ENCODE data around the gene ARHGAP10.

Gene ARHGAP10

DNA sequence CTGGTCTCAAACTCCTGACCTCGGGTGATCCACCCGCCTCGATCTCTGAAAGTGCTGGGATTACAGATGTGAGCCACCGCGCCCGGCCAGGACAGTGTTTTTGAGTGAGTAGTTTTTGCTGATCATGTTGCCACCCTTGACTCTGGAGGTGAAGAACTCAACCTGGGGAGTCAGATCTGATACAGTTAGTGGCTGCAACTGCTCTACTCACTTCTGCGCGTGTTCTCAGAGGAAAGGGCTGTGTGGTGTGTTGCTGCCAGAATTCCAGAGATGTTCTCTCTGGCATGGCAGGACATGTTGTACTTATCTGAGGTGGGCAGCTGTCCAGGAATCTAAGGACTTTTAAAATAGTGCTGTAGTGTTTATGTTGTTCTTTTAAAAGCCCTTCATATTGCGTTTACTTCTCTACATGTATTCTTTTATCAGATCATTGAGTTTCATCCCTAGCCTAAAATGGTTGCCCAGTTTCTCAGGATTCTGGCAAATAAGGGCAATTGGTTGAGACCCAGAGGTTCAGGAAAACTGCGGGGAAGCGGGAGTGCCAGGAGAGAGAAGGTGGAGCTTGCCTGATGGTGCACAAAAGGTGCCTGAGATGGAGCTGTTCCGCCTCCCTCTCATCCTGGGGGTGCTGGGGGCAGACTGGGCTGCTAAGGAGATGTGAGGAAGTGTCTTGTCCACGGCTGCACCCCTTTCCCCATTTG lies 97.7 kb downstream of the ARHGAP10 start:
- DNase-seq: no peak

DNA sequence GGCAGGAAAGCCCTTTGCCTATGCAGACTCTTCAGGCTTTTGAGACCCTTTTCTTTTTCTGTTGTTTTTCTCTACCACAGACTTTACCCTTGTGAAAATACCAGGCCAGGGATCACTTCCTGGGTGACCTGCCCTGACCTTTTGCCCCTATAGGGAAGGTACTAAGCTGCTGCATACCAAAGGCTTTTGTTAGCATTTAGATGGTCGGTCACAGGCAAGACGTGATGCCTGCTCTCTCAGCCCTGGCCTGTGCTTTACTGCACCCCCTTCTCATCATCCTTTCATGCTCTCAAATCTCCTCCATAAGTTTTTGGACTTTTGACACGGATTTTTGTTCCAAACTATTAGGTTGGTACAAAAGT lies 98.2 kb downstream of the ARHGAP10 start:
- DNase-seq: no peak

DNA sequence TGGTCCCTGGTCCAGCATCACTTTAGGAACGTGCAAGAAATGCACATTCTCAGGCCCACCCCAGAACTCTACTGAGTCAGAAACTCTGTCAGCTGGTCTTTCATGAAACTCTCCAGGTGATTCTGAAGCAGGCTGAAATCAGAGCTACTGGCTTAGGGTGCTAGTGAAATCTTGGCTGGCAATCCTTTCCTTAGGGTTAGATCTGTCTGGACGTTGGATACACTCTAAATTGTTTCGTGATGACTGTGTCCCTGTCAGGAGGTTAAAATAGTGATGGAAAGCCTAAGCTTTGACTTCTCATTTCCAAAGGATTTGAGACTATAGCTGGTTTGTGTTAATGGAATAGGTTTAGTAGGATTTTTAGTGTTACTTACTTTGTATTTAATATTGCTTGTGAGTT lies 99.1 kb downstream of the ARHGAP10 start:
- DNase-seq: no peak

DNA sequence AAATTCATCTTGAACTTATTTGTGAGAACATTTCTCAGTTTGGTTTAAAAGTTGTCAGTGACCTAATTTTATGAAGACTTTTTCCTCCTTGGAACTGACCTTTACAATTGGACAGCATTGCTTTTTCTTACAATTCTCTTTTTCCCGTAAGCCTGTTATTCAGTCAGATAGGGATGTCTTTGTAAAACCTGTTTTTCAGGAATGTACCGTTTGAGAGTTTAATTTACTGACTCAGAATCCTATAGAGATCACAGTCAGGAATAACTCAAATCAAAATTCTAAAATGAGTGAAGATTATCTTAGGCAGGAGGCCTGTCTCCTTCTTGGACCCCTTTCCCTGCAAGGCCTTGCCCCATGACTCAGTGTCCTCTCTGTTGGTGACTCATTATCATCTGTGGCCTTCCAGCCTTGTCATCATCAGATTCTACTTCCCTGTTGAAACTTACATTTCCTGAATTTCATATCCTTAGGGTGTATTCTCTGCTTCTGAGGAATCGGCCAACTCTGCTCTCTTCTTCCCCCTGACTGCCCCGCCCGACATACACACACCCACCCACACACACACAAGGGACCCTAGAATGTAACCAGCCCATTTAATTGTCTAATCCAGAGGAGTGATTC lies 99.8 kb downstream of the ARHGAP10 start:
- no peak for DNase-seq

DNA sequence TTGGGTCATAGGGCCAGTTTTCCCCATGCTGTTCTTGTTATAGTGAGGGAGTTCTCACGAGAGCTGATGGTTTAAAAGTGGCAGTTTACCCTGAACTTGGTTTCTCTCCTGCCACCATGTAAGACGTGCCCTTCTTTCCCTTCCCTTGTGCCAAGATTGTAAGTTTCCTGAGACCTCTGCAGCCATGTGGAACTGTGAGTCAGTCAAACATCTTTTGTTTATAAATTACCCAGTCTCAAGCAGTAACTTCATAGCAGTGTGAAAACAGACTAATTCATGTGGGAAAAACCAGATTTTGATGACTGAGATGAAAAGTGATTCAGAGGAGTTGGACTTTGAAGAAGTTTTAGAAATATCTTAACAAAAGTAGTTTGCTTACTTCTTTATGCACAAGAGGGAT lies 101.4 kb downstream of the ARHGAP10 start:
- no peak for DNase-seq

DNA sequence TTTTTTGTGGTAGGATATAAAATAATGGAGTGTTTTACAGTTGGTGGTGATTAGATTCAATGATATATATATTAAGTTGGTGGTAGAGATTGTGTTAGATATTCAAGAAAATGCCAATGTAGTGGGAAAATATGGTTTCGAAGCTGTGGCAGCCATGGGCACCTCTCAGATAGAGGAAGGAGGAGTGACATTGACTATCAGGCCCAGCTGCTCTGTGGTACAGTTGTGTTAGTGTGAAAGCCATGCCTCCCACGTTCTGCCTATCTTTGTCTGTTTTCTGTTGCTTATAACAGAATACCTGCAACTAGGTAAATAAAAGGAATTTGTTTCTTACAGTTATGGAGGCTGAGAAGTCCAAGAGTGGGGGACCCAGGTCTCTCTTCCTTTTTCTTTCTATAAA lies 101.9 kb downstream of the ARHGAP10 start:
- DNase-seq: no peak

DNA sequence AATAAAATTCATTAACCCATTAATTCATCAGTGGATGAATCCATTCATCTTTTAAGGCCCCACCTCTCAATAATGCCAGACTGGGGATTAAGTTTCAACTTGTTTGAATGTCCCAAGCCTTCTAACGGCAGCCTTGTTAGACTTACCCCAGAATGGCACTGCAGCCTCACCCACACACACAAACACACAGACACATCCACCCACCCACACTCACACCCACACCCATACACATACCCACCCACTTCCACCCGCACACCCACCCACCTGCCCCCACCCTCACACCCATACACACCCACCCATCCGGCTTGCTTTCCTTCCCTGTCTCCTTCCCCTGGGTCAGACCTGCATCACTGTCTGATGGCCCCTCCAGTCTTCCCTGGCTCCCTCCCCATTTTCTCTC lies 102.6 kb downstream of the ARHGAP10 start:
- no peak for DNase-seq

DNA sequence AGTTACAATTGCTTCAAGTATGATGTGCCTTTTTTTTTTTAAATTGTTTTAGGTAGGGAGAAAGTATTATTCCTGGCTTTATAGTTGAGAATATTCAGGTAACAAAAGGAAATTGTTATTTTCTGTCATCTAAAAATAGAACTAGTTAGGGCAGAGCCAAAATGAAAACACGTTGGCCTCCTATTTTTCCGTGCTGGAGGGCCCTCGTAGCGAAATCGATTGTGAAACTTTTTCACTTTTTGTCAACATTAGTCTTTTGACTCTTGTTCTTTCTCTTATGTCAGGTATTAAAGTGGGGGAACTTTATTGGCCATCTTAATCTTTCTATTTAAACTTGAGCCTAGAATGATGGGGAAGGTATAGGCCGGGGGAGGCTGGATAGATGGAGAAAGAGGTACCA lies 104.9 kb downstream of the ARHGAP10 start:
- no peak for DNase-seq

DNA sequence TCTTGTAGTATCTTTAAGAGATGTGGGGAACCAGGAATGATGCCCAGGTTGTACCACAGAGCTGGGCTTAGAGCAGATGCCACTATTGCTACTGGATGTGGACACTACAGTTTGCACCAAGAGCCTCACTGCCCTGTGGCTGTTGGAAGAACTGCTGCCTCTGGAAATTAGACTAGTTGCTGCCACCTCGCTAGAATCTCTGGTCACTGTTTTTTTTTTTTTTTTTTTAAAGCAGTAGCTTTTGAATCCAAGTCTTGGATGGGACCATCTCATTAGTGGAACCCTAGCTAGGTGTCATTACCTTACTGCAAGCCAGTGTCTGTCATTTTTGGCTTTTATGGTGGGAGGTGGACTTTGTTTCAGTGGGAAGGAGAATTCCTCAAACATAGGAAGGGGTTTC lies 105.5 kb downstream of the ARHGAP10 start:
- no peak for DNase-seq

DNA sequence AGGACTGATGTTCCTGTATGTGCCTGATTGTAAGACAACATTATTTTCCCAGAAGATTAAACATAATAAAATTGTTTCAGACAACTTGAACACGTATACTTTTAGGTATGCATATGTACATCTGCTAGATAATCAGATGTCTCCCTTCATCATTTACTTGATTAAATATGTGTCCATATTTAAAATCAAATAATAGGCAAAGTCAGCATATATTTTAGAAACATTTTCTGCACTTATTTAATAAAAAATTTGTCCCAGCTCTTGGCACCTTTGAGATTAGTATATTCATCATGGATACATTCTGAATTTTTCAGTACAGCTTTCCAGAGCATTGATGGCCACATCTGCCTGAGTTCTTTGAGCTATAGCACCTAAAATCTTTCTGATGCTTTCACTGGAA lies 106.0 kb downstream of the ARHGAP10 start:
- DNase-seq: no peak

DNA sequence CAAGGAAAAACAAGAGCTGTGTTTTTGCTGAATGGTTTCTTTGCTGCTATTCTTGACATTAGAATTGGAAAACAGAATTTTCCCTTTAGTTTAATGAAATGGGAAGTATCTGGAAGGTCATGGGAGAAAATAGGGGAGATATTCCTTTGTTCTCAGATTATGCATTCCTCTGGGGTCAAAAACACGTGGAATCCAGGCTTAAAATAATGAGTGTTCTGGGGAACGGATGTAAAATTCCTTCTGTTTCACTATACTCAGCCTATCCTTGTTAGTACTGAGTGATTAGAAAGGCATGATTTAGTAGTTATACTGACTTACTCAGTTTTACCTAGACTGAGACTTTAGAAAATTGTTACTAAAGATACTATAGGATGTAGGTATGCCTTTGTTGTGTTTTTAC lies 107.3 kb downstream of the ARHGAP10 start:
- no peak for DNase-seq

DNA sequence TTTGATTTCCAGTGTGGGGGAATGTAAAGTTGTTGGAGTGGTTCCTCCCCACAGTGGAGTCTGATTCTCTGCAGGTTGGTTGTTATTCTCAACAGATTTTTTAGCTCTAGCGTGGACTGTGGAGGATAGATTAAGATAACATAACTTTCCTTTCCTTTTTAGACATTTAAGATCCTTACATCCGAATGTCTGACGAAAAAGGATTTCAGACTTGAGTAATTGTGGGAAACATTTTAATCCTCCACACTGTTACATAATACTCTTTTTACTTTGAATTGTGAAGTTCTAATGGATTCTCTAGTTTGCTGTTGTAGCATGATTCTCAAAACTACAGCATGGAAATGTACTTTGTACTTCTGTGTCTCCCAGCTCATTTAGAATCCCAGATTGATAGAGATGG lies 107.8 kb downstream of the ARHGAP10 start:
- DNase-seq: no peak

DNA sequence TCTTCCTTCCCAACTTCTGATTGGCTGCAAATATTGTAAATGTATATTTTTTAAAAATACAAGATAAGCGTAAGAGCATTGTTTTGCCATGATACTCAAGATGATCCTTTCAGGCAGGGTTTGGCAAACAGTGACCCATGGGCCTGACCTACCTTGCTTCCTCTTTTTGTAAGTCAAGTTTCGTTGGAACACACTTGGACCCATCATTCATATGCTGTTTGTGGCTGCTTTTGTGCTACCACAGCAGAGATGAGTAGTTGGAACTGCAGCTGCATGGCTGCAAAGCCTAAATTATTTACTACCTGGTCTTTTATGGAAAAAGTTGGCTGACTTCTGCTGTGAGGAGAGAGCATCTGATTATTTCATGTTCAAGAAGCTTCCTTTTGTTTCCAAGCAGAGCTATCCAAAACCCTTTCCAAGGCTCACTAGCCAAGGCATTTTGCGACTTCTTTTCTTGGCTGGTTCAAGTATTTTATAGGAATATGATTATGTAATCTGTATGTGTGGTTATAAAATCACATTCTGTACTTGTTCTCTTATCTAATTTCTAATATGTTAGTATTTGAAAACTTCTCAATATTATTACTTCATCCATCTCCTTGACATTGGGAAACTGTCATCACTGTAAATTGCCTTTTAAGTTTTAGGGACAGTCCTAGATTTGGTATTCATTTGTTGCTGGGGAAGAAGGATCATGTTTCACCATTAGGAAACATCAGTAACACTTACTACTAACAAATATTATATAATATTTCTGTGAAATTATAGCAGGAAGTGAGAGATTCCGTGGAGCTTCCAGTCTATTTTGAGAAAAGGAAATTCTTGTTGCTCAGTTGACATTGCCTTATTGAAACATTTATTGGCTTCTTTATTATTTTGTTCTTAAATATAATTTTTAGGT lies 109.2 kb downstream of the ARHGAP10 start:
- DNase-seq: no peak

DNA sequence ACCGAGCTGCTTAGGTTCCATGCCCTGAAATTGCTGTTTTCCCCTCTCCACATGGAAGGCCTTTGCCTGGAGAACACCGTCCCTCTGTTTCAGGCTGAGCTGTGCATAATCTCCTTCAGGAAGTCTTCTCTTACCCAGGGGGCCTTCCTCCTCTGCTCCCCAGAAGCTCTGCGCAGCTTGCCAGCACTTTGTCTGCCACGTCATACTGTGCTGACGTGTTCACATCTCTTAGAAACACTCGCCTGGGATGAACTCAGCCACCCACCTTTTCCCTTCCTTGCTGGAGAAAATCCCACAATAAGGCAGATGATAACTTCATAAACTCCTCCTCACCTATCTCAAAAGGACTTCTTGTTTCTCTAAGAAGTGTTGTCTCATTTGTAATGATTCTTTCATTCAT lies 110.7 kb downstream of the ARHGAP10 start:
- DNase-seq: no peak

DNA sequence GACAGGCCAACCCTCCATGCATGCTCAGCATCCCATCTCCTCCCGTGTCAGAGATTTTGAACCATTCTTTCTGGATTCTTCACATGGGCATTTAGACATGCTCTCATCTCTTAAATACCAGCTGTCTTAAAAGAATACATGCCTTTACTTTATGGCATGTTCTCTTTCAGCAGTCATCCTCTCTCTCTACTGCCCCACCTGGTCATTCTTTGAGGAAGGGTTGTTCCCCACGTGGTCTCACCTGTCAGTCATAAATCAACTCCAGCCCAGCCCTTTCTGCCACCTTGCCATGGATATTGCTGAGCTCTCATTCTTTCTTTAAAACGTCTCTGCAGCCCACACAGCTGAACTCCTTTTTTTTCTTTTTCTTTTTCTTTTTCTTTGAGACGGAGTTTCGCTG lies 111.3 kb downstream of the ARHGAP10 start:
- DNase-seq: no peak

DNA sequence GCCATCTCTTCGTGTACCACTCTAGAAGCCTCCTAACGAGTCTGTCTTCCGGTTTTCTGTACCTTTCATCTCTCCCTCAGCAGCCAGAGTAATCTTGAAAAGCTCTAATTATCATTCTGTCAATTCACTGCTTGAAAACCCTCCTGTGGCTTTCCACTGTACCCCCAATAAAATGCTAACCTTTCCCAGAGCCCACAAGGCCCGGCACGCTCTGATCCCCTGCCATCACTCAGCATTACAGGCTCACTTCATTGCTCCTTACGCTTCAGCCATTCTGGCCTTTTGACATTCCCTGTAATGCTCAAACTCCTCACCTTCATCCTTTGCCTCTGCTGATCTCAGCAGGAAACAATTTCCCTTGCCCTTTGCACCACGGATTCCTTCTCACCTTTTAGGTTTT lies 112.9 kb downstream of the ARHGAP10 start:
- no peak for DNase-seq

DNA sequence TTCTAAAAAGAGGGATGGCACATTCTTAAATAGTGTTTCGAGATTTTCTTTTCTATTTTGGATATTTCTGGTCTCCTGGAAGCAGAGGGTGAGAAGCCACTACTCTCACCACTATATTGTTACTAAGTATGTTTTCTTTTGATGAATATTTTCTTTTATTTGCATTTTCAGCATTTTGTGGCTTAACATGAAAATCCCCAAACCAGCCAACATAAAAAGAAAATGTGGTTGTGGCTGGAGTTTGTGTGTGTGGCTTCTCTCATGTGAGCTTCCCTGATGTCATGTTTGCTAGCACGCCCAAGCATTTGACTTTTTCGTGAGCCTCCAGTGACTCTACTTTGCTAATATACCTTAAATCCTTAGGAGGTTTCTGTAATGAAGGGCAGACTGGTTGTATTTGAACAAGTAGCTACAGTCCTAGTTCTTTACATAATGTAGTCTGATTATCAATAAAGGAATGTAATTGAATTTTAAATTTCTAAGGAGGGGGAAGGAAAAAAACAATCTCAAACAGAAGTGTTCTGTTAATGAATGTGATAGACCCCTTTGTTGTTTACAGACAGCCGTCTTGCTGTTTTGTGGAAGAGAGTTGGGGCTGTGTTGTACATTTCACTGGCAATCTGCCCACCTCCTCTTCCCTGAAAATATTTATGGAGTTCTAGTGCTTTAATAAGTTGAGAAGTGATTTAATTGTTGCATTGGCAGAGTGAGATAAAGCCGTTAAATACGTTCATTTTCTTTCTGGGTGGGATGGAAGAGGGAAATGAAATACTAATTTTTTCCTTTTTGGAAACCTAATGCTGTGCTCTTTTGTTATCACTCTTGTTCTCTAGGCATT lies 114.6 kb downstream of the ARHGAP10 start:
- no peak for DNase-seq

DNA sequence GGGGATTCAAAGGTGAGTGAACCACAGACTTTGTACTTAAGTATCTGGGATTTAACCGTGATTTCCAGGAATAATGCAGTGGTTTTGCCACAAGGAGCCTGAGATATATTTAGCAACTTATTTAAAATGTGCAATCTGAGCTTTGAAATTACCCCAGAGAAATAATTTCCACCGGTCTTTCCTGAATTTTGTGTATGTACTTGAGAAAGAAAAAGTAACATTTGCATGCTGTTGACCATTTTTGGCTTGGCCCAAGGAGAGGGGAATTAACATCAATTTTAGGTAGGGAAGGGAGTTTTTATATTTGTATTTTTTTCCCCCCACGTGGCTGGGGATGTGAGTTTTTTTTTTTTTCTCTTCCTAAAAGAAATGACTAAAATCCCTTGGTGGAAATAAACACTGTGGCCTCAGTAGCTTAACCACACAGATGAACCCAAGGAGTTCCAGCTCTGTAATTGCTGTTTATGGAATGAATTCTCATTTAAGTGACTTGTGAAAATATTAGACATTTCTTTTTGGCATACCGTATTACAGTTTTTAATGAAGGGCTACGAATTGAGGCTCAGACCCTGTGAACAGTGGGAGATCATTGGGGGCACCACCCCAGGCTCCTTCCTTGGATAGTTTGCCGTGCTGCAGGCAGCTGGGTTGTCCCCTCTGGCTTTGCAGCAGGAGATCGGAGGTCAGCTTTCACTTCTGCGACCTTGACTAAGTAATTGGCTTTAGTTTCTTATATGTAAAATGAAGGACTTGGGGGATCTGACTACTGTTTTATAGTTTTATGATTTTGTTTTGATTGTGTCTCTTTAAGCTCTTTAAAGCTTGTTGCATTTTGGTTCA lies 116.1 kb downstream of the ARHGAP10 start:
- no peak for DNase-seq

DNA sequence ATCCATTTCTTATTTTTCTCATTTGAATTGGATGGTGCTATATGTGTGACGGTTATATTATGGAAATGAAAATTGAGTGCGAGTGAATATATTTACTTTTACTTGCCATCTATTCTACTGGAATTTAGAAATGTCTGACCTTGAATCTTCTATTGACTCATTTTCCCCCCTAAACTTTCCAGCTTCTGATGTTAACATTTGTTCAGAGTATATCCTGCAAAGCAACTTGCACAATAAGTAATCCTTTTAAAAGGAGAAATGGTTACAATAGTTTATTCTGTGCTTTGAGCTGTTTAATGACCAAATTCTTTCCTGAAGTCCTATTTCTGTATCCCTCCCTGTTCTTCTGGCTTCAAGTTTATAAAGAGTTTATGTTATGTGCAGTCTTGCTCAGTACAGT lies 116.7 kb downstream of the ARHGAP10 start:
- DNase-seq: no peak

DNA sequence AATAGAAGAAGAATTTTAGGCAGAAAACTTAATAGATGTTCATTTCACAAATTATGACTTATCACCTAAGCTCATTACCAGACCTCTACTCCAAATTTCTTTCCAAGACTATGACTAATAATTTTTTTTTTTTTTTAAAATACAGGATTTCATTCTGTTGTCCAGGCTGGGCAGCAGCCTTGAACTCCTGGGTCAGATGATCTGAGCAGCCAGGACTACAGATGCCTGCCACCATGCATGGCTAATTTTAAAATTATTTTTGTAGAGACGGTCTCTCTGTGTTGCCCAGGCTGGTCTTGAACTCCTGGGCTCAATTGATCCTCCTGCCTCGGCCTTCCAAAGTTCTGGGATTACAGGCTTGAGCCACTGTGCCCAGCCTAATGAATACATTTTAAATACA lies 119.2 kb downstream of the ARHGAP10 start:
- DNase-seq: no peak

DNA sequence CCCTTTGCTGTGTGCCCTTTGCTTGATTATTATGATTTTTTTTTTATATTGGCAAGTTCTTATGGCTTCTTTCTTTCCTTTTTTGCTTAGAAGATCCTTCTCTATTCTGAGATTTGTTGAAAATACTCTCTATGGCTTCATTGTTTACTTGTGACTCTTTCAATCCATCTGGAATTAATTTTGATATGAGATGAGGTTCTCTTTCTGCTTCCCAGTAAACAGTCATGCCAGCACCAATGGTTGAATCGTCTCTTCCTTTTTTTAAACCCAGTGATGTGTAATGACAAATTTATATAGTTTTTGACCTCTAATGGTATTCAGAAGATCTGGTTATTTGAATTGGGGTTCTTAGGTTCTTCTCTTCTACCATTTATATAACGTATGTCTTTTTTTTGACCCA lies 121.8 kb downstream of the ARHGAP10 start:
- DNase-seq: no peak

DNA sequence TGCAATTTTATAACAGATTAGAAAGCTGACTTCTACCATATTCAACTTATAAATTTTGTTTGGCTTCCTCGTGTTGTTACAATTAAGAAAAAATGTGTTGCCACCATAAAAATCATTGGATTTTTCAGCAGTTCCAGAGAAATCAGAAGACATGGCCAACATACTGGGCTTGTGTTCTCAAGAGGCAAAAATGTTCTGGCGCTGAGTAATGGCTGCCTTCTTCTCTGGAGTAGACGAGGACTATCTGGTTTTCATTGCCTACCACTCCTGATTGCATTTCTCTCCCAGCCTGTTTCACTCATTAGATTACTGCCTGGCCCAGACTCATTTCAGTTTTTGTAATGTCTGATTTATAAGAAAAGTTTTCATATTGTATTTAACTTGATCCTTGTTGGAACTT lies 122.3 kb downstream of the ARHGAP10 start:
- DNase-seq: no peak

All from left hindlimb (tissue), 1 donor.